ENCODE measurements around the gene VSIG1.
A peak's percentile ranks its signal among the peaks of the same experiment; 100 is the strongest.

The VSIG1 gene

DNA sequence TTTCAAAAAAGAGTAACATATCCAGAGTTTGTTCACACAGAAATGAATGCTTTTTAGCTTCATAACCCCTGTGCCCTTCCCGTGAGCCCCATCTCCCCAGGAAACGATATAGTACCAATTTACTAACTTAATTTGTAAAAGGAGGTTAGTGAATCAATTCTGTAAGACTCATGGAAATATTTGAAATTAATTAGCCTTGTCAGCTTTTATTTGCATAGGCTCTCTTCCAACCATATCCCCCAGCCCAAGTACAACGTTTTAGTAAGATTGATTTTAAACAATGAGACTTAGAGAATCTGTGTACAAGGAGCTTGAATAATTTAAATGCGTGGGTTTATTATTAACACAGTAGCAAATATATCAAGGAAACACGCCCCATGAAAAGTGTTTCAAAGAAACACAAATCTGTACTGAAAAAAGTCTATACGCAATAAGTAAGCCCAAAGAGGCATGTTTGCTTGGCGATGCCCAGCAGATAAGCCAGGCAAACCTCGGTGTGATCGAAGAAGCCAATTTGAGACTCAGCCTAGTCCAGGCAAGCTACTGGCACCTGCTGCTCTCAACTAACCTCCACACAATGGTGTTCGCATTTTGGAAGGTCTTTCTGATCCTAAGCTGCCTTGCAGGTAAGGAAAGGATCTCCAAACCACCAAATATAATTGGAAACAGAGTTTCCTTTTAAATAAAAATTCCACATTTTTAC is at the start of gene VSIG1:
Gene VSIG1, plus strand, starts transcription at position 512 of the 703 bp plus-strand sequence. Its CDS starts 66 bp downstream, at position 578.
- DNase-seq (ENCODE audit: low spot score): no peak

DNA sequence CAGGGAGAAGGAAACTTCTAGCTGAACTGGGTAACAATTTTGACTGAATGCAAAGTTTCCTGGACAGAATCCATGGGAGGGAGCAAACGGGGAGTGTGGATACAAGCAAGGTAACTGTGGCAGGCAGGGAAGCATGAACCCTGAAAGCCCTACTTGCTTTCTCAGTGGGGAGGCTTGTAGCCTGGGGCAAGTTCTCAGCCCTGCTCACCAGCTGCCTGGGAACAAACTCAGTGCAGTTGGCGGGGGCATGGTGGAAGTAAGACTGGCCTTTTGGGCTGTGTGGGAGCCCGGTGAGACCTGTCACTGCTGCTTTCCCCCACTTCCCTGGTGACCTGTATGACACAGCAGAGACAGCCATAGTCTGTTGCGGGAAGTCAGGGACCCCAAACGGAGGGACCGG is 48.7 kb upstream of the VSIG1 start:
- no peak for DNase-seq (ENCODE audit: low spot score)

DNA sequence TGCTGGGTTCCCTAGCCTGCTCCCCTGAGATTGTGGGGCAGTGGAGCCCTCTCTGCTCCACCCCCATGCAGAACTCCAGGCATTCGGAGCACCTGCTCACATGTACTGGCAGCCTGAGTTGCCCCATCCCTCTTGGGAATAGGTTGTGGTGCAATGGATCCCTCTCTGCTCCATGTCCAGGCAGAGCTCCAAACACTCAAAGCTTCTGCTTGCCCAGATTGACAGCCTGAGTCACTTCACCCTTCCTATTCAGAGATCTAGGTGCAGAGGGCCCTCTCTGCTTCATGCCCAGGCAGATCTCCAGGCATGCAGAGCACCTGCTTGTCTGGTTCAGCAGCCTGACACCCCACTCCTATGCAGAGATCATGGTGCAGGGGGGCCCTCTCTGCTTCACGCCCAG is 44.1 kb upstream of the VSIG1 start:
- no peak for DNase-seq (ENCODE audit: low spot score)

DNA sequence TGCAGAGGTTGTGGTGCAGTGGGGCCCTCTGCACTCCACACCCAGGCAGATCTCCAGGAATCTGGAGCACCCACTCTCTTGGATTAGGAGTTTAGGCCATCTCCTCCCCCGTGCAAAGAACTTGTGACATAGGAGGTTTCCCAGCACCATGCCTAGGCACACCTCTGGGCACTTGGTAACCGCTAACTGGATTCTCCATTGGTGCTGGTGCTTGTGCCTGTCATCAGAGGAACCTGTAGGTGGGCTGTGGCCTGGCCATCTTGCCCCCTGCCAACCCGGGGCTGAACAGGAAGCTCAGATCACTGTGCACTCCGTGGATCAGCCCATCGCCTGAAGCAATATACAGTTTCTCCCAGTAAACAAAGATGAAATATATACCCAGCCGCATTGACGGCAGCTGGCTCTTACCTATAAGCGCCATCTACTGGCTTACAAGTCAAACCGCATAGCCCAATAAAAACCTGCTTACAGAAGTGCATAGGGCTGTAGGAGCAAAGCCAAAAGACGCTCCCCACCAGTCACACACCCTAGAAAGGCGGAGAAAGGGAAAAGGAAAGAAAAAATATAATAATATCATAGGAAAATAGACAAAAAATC is 43.5 kb upstream of the VSIG1 start:
- DNase-seq (ENCODE audit: low spot score): peak; percentile 43

DNA sequence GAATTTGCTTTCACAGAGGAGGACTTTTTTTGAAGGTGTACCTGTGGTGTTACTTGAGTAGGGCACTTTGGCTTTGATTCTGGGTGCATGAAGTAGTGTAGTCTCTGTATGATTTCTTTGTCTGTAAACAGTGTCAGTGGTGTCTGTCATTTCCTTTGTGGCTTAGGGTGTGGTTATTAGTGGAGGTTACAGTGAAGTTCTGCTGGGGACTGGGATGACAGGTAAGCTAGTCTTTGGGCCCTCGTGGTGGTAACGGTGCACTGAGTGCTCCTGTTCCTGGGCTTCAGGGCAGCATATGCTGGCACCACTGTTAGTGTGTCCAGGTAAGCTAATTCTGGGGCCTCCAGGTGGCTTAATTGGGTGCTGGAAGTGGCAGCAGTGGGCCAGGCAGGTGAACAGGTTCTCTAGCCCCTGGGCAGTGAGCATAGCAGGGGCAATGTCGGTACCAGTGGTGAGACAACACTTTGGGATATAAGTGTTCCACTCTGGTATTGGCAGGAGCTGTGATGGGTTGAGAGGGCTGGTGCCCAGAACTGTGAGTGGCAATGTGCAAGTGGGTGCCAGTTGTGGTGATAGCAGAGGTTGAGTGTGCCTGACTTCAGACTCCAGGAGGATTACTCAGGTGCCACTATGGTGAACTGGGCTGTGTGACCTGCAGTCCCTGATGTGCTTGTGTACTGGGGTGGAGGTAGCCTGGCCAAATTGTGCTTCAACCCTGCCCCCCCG is 26.0 kb upstream of the VSIG1 start:
- DNase-seq (ENCODE audit: low spot score): peak; percentile 69

DNA sequence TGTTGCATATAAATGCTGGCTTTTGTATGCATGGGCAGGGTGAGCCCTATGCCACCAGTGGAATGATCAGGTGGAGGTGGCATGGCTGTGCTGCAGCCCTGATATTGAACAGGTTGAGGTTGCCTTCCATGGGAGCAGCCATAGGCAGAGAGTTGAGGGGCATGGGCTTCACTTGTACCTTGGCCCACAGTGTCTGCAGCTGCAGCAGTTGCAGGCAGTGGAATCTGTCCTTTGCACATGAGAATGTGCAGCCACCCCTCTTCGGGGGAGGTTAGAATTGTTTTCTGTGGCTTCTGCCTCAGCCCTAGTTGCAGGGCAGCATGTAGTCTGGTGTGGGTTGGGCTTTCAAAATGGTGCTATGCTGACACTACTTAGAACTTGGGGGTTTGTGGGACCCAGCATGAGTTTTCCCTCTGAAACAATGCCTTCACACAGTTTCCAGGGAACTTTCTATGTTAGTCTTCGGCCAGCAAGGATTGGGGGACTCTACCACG is 25.4 kb upstream of the VSIG1 start:
- no peak for DNase-seq (ENCODE audit: low spot score)

DNA sequence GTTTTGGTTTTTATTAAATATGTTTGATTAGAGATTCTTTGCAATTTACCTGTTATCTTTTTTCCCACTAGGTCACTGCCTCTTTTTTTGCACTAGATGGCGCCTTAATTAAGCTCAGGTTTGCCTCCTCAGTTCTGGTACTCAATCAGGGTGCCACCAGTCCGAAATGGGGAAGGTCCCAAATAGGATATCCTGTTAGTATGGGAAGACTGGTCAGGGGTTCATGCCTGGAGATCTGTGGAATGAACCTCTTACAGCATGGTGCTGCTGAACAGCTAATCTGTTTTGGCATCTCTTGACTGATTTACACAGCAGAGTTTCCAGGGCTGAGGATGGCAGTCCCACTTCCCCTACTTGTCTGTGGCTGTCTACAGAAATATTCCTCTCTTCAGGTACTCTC is 24.2 kb upstream of the VSIG1 start:
- peak; percentile 23 for DNase-seq (ENCODE audit: low spot score)

DNA sequence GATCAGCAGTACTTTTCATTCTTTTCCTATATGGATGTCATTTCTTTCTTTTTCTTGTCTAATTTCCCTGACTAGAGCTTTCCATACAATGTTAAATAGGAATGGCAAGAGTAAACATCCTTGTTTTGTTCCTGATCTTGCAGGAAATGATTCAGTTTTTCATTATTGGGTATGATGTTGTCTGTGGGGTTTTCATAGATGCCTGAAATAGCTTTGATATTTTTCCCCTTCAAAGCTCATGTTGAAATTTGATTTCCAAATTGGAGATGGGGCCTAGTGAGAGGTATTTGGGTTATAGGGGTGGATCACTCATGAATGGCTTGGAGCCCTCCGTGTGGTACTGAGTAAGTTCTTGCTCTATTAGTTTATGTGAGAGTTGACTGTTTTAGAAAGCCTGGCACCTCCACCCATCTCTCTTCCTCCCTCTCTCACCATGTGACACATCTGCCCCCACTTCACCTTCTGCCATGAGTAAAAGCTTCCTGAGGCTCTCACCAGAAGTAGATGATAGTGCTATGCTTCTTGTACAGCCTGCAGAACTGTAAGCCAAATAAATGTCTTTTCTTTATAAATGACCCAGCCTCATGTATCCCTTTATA is 22.3 kb upstream of the VSIG1 start:
- no peak for DNase-seq (ENCODE audit: low spot score)

DNA sequence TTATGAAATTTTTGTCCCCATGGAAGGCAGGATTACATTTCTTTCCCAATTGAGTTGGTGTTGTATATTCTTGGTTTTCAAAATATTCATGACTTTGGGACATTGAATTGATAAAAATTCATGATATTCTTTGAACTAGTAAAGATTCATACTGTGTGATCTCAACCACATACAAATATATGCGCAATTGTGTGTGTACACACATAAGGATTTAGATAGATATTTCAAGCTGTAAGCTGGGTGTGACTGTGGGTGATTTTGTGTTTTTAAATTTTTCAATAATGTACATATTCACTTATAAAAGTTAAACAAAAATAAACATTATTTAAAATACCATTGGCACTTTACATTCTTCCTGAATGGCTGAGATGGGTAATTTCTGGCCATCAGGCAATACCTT is 19.5 kb upstream of the VSIG1 start:
- DNase-seq (ENCODE audit: low spot score): no peak

DNA sequence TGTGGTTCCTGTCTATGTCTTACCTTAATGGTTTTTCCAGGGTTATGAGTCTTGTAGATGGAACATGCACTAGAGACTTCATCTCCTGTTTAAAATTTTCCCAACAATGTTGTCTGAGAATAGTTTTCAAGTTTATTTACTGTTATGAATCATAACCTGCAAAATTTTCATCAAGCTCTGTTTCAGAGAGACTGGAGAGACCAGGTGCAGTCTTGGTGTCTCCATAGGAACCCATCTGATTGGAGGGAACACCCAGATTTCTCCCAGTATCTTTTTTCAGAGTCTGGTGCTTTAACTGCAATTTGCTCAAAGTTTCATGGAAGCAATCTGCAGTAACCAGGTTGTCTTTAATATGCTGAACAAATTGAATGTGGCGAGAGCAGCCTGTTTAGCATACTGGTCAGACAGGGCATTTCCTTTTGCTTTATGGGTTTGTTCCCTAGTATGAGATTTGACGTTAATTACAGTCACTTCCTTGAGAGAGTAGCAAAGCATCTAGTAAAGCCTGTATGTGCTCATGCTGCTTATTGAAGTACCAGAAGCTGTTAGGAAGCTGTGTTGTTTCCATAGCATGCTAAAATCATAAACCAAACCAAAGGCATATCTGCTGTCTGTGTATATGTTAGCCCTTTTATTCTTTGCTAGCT is 18.8 kb upstream of the VSIG1 start:
- no peak for DNase-seq (ENCODE audit: low spot score)

DNA sequence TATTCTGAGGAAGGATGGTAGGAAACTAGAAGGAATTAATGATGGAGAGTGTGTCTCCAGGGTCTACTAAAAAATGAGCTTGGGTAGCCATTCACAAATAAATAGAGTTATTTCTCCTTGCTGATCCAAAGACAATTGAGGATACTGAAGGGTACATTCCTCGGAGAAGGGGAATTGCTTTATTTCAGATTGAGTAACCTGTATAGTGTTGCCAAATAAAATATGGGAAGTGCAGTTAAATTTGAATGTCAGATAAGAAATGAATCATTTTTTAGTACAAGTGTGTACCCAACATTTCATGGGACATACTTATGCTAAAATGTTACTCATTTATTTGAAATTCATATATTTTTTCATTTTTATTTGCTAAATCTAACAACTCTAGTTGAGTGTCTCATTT is 16.0 kb upstream of the VSIG1 start:
- DNase-seq (ENCODE audit: low spot score): no peak

DNA sequence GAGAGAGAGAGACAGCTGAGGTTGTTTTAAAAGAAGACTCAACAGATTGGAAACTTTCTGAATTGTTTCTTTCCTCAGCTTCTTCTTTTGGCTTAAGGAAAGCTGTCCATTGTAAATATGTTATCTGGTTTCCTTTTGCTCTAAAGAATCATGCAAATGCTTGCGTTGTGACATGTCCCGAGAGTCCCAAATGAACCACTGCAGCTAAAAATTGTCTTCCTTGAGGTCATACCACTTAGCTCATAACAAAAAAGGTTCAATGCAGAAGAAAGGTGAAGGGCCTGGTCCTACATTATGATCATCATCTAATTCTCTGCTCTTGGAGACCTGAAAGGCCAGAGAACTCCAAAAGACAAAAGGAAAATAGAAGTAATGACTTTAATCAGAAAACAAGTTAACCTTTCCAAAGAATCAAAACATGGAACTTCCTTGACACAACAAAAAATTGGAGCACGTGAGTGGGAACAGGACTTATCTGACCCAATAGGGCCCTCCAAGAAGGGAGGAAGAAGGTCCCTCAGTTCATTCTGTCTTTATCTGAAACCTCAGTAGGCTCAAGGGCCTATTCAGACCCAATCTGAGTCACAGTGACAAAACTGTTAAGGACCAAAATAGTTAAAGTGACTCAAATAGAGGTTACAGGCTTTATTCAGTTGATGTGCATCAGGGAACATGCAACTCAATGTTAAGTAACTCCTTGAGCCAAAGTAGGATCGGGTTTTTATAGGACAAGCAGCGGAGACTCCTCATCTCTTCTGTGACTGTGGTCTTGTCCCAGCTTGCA is 14.7 kb upstream of the VSIG1 start:
- DNase-seq (ENCODE audit: low spot score): no peak

DNA sequence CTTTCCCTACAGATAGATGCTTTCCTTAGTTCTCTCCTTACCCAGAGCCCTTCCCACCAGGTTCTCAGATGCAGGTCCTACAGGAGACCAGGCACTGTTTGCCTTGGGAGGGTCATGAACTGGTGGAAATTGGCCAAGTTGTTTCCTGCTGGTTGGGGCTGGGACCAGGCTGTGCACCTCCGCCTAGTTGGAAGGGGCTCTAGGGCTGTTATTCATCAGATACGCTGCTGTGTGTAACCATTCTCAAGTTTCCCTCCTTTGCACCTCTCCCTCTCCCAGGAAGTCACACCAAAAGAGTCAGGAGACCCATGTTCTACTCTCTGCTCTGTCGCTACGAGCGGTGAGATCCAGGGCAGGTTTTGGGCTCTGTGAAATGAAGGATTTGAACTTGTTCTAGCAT is 11.9 kb upstream of the VSIG1 start:
- no peak for DNase-seq (ENCODE audit: low spot score)

DNA sequence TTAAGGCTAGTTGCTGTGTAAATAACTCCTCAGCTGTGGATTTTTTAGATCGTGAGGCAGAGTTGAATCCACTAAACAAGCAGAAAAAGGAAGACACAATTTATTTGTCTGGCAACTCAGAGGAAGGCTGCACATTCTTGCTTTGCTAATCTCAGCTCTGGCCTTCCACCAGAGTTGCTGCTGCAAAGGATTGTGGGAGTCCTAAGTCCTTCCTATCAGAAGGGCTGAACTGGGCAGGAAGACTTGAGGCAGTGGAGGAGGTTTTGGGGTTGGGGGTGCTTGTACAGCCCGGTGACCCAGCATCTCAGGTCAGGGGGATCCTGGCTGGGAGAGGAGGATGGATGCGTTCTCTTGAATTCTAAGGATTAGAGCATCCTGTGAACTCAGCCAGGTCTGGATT is 11.0 kb upstream of the VSIG1 start:
- DNase-seq (ENCODE audit: low spot score): no peak

DNA sequence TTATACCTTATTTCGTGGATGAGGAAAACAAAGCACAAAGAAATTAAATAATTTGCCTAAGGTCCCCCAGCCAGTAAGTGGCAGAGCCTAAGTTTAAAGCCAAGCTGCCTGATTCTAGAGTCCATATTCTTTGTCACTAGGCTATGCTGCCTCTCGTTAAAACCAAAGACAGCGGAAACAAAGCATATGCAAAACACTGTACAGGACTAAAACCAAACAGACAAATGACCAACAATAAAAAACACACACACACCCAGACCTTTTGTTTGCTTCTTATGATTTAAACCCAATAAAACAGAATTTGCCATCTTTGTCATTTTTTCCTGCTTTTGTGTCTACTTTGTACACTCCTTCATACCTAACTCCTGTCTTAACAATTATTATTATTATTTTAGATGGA is 10.1 kb upstream of the VSIG1 start:
- no peak for DNase-seq (ENCODE audit: low spot score)

DNA sequence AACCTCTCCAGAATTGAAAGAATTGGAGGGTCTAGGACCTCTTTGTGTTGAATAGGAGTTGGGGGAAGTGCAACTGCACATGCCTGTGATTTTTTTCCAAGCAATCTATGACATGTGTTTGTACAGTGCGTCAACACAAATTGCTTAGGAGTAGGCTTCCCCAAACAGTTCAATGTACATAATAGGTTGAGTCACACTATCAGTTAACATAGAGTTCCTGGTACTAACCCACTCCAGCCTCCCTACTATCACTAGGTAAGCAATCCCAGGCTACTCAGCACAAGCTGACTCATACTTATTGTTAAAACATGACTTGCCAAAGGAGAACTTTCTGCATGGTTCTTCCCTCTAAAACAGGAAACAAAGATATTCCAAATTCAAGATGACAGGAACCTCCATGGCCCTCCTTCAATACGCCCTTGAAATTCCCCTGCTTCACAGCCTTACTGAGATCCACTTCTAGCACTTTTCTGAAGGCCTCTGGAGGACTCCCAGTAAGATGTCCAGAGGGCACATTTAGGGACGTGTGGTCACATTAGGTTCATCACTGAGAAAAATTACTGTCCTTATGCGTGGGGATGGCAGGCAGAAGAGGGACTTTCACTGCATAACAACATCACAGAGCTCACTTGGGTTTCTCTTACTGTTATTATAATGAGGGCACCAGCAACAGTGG is 8.4 kb upstream of the VSIG1 start:
- no peak for DNase-seq (ENCODE audit: low spot score)

DNA sequence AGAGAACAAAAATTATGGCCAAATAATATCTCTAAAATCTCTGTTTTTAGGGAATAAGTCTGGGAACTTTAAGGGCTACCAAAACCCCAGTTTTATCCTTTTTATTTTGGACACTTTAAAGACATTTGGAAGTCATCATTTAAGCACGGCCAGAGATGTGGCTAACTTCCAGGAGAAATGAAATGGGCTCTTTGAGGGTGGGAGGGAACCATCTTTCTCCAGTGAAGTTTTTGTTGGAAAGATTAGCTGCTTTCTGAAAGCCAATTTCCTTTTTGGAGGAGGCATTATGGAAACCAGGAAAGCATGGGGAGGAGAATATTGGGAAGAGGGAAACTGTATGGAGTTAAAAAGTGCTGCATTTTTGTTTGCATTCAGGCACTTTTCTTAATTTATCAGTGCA is 4.8 kb downstream of the VSIG1 start:
- no peak for DNase-seq (ENCODE audit: low spot score)

DNA sequence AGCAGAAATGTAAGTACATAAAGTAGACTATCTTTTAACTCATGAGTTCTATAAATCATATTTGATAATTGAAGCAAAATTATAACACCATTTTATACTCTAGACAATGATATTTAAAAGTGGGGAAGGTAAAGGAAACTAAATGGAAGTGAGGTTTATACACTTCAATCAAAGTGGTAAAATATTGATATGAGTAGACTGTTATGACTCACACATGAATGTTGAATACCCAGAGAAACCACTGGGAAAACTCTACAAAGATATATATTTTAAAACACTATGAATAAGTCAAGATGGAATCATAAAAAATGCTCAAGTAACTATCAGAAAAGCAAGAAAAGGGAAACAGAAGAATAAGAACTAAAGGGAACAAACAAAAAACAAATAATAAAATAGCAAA is 8.4 kb downstream of the VSIG1 start:
- no peak for DNase-seq (ENCODE audit: low spot score)

DNA sequence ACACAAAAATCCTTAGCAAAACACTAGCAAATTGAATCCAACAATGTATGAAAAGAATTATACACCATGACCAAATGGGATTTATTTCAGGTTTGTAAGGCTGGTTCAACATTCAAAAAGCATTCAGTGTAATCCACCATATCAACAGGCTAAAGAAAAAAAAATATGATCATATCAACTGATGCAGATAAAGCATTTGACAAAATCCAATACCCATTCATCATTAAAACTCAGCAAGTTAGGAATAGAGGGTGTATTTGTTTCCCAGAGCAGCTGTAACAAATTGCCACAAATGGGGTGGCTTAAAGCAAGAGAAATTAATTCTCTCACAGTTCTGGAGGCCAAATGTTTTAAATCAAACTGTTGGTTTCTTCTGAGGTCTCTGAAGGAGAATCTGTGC is 10.7 kb downstream of the VSIG1 start:
- DNase-seq (ENCODE audit: low spot score): no peak

DNA sequence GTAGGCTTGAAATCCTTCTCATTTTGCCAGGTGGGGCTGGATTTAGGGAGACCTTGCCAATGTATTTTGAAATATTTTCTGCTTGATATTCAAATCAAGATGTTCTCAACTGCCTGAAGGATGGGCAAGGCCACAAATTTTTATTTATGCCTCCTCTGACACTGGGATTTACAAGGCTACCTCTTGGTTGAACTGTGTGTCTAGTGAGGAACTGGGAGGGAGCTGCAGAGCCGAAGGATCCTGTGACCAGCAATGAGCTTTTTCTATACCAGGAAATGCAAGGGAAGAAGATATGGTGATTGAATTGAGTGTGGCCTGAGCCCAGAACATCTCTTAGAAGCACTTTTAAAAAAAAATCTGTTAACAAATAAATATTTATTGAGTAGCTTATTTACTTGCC is 14.9 kb downstream of the VSIG1 start:
- DNase-seq (ENCODE audit: low spot score): no peak

DNA sequence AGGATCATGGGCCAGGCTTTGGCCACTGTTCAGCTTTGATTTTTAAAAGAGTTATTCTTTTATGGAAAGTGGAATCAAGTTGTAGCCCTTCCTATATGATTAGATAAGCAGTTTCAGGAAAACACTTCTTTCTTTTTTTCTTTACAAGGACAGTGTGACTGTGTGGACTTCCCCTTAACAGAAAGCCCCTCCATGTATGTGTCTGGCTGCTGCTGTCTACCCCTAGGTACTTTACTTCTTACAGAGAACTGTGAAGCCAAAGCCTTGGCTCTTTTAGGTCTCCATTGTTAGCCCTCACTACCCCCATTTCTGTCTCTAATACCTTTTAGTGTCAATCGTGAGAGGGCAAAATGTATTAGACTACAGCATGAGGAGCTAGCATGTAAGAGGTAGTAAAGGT is 19.1 kb downstream of the VSIG1 start:
- no peak for DNase-seq (ENCODE audit: low spot score)

Data from CD4-positive, alpha-beta T cell treated with Interleukin-15 for 4 hours (primary cell).